Measurements from ENCODE around the gene EFCAB9. TPM values are rescaled to one million over a fixed set of nuclear protein-coding genes. Genes with fewer than 3 reads are reported as not detected.
A peak's percentile ranks its signal among the peaks of the same experiment; 100 is the strongest.

Gene EFCAB9
- polyA plus RNA-seq, 1 donor: not detected

DNA sequence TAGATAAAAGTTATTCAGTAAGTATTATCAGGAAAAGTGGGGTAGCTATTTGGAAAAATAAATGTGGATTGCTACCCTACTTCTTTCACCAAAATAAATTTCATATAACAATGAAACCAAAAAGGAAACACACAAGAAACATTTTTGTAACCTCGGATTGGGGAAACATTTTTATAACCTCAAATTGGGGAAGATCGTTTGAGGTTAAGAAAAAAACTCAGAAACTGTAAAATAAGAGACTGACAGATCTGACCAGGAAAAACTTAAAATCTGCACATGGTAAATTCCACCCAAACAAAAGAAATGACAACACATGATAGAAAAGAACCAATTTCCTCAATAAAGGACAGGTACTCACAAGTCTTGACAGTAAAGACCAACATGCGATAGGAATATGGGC lies 13.5 kb downstream of the EFCAB9 start:
- DNase-seq: no peak
- H3K27me3 ChIP-seq (ENCODE audit: control insufficient read depth, insufficient read depth, low read length): no peaks in the 10 kb centered on the region
- H3K4me3 ChIP-seq (ENCODE audit: low read length): no peak overlapping the region
- peaks cover 22% of the 10 kb centered on the region for H3K36me3 ChIP-seq (ENCODE audit: control insufficient read depth, insufficient read depth, low read length)
- H3K9me3 ChIP-seq (ENCODE audit: control insufficient read depth, low read depth, low read length): no peaks in the 10 kb centered on the region
- no peak overlapping the region for H3K27ac ChIP-seq (ENCODE audit: low read length)
- WGBS (ENCODE audit: insufficient coverage, low lambda C conversion rate): 51% methylated on average over 2 of the region's 3 CpGs
- no peaks in the 10 kb centered on the region for H3K4me1 ChIP-seq (ENCODE audit: control insufficient read depth, insufficient read depth, low read length)

DNA sequence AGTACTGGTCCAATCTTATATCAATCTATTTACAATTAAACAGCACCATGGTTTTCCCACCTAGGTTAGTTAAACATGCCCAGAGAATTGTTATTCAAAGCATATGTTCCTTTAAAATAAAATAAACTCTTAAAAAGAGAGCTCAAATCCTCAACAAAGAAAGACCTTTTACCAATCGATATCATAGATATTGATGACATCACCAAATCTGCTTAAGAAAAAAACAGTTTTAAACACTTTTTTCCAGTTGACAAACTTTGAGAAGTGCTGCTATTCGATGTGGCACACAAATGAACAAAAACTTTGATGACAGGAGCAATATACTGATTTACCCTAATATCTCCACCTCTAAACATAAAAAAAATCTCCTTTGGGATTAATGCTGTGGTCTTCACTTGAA lies 15.7 kb downstream of the EFCAB9 start:
- Histone ChIP-seq H3K27ac (ENCODE audit: low read length) (no peak overlapping the region), H3K4me1 (ENCODE audit: control insufficient read depth, insufficient read depth, low read length) (no peaks in the 10 kb centered on the region), H3K27me3 (ENCODE audit: control insufficient read depth, insufficient read depth, low read length) (no peaks in the 10 kb centered on the region), H3K36me3 (ENCODE audit: control insufficient read depth, insufficient read depth, low read length) (peaks cover 27% of the 10 kb centered on the region), H3K9me3 (ENCODE audit: control insufficient read depth, low read depth, low read length) (no peaks in the 10 kb centered on the region), H3K4me3 (ENCODE audit: low read length) (no peak overlapping the region)
- 100% methylated on average over 1 of the region's 2 CpGs for WGBS (ENCODE audit: insufficient coverage, low lambda C conversion rate)
- DNase-seq: no peak

GRCh38 chr5:172211676-172212075 lies 17.7 kb downstream of the EFCAB9 start:
- Histone ChIP-seq H3K36me3 (ENCODE audit: control insufficient read depth, insufficient read depth, low read length) (peaks cover 34% of the 10 kb centered on the region), H3K4me1 (ENCODE audit: control insufficient read depth, insufficient read depth, low read length) (no peaks in the 10 kb centered on the region), H3K9me3 (ENCODE audit: control insufficient read depth, low read depth, low read length) (no peaks in the 10 kb centered on the region), H3K4me3 (ENCODE audit: low read length) (no peak overlapping the region), H3K27ac (ENCODE audit: low read length) (no peak overlapping the region), H3K27me3 (ENCODE audit: control insufficient read depth, insufficient read depth, low read length) (no peaks in the 10 kb centered on the region)
- whole genome bisulfite sequencing (ENCODE audit: insufficient coverage, low lambda C conversion rate): no CpG with 5 or more reads among the region's 8 CpGs
- DNase-seq: no peak

GRCh38 chr5:172213126-172213525 lies 19.2 kb downstream of the EFCAB9 start:
- WGBS (ENCODE audit: insufficient coverage, low lambda C conversion rate): 60% methylated on average over 1 of the region's 4 CpGs
- Histone ChIP-seq H3K27ac (ENCODE audit: low read length) (no peak overlapping the region), H3K4me3 (ENCODE audit: low read length) (no peak overlapping the region), H3K36me3 (ENCODE audit: control insufficient read depth, insufficient read depth, low read length) (peaks cover 39% of the 10 kb centered on the region), H3K27me3 (ENCODE audit: control insufficient read depth, insufficient read depth, low read length) (no peaks in the 10 kb centered on the region), H3K9me3 (ENCODE audit: control insufficient read depth, low read depth, low read length) (no peaks in the 10 kb centered on the region), H3K4me1 (ENCODE audit: control insufficient read depth, insufficient read depth, low read length) (no peaks in the 10 kb centered on the region)
- DNase-seq: no peak

DNA sequence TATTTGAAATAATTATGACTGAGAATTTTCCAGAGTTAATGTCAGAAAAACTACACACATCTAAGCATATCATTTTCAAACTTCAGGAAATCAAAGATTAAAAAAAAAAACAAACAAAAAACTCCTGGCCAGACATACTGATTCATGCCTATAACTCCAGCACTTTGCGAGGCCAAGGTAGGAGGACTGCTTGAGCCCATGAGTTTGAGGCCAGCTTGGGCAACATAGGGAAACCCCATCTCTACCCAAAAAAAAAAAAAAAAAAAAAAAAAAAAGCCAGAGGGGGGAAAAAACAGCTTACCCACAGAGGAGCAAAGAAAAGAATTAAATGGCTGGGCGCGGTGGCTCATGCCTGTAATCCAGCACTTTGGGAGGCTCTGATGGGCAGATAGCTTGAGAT lies 22.4 kb downstream of the EFCAB9 start:
- 80% methylated on average over 2 of the region's 3 CpGs for WGBS (ENCODE audit: insufficient coverage, low lambda C conversion rate)
- no peaks in the 10 kb centered on the region for H3K4me1 ChIP-seq (ENCODE audit: control insufficient read depth, insufficient read depth, low read length)

DNA sequence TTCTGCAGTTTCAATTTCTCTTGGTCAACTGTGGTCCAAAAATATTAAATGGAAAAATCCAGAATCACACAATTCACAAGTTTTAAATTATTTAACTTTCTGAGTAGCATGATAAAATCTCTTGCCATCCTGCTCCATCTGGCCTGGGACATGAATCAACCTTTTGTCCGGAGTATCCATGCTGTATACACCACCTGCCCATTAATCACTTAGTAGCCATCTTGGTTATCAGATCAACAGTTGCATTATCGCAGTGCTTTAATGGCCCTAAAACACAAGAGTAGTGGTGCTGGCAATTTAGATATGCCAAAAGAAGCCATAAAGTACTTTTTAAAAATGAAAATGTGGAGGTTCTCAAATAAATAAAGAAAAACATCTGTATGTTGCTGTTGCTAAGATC lies 25.3 kb downstream of the EFCAB9 start:
- H3K36me3 ChIP-seq (ENCODE audit: control insufficient read depth, insufficient read depth, low read length): peaks cover 22% of the 10 kb centered on the region
- H3K9me3 ChIP-seq (ENCODE audit: control insufficient read depth, low read depth, low read length): no peaks in the 10 kb centered on the region
- H3K27me3 ChIP-seq (ENCODE audit: control insufficient read depth, insufficient read depth, low read length): no peaks in the 10 kb centered on the region
- no peak for DNase-seq
- no CpG with 5 or more reads among the region's 2 CpGs for WGBS (ENCODE audit: insufficient coverage, low lambda C conversion rate)
- H3K27ac ChIP-seq (ENCODE audit: low read length): no peak overlapping the region
- H3K4me3 ChIP-seq (ENCODE audit: low read length): no peak overlapping the region
- H3K4me1 ChIP-seq (ENCODE audit: control insufficient read depth, insufficient read depth, low read length): no peaks in the 10 kb centered on the region

More for the DNA sequence above, 22.4 kb downstream of the EFCAB9 start:
- no peak overlapping the region for H3K4me3 ChIP-seq (ENCODE audit: low read length)
- no peaks in the 10 kb centered on the region for H3K27me3 ChIP-seq (ENCODE audit: control insufficient read depth, insufficient read depth, low read length)
- no peak for DNase-seq
- H3K27ac ChIP-seq (ENCODE audit: low read length): no peak overlapping the region
- peaks cover 29% of the 10 kb centered on the region for H3K36me3 ChIP-seq (ENCODE audit: control insufficient read depth, insufficient read depth, low read length)
- no peaks in the 10 kb centered on the region for H3K9me3 ChIP-seq (ENCODE audit: control insufficient read depth, low read depth, low read length)

- no peaks in the 10 kb centered on the region for H3K4me1 ChIP-seq (ENCODE audit: control insufficient read depth, insufficient read depth, low read length)
- 100% methylated on average over 2 of the region's 10 CpGs for WGBS (ENCODE audit: insufficient coverage, low lambda C conversion rate)
- no peaks in the 10 kb centered on the region for H3K27me3 ChIP-seq (ENCODE audit: control insufficient read depth, insufficient read depth, low read length)
- H3K4me3 ChIP-seq (ENCODE audit: low read length): no peak overlapping the region
- H3K9me3 ChIP-seq (ENCODE audit: control insufficient read depth, low read depth, low read length): no peaks in the 10 kb centered on the region
- no peak overlapping the region for H3K27ac ChIP-seq (ENCODE audit: low read length)
- no peak for DNase-seq
- H3K36me3 ChIP-seq (ENCODE audit: control insufficient read depth, insufficient read depth, low read length): peaks cover 23% of the 10 kb centered on the region
Measured at GRCh38 chr5:172223901-172224873, 30.2 kb downstream of the EFCAB9 start.

DNA sequence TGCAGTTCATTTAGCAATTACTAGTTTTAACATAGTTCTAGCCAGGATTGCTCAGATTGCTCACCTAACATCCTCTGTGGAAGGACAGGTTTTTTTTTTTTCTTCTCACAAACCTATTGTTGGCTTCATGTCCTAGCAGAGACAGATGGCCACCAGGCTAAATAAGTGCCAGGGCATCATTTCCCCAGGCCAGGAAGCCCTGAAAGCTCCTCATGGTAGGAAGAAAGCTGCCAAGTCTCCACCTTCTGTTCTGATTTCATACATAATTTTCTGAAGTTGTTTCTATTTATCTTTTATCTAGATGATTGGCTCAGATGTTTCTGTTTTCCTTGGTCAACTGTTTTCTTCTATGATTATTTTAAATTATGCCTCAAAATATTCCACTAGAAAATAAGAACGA lies 31.0 kb downstream of the EFCAB9 start:
- H3K4me1 ChIP-seq (ENCODE audit: control insufficient read depth, insufficient read depth, low read length): no peaks in the 10 kb centered on the region
- no peak for DNase-seq
- H3K36me3 ChIP-seq (ENCODE audit: control insufficient read depth, insufficient read depth, low read length): peaks cover 20% of the 10 kb centered on the region
- H3K27me3 ChIP-seq (ENCODE audit: control insufficient read depth, insufficient read depth, low read length): no peaks in the 10 kb centered on the region
- H3K27ac ChIP-seq (ENCODE audit: low read length): no peak overlapping the region
- H3K4me3 ChIP-seq (ENCODE audit: low read length): no peak overlapping the region
- WGBS (ENCODE audit: insufficient coverage, low lambda C conversion rate): 100% methylated on average over 1 of the region's 1 CpG
- H3K9me3 ChIP-seq (ENCODE audit: control insufficient read depth, low read depth, low read length): no peaks in the 10 kb centered on the region

DNA sequence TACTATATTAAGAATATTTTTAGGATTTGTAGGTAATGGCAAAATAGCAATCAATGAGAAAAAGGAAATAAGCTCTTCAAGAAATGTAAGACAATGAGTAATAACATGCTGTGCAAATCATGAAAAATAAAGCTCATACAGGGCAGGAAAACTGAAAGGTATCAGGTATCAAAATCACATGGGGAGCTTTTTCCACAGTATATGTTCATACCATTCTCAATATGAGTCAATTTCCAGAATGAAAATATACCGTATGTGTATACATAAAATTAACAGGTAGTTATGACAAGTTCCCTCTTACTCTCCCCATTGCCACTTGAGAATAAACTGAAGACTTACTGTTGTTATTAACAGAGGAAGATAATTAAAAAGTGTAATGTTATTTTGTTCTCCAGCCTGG lies 35.9 kb downstream of the EFCAB9 start:
- WGBS (ENCODE audit: insufficient coverage, low lambda C conversion rate): 86% methylated on average over 1 of the region's 1 CpG
- Histone ChIP-seq H3K27ac (ENCODE audit: low read length) (no peak overlapping the region), H3K9me3 (ENCODE audit: control insufficient read depth, low read depth, low read length) (no peaks in the 10 kb centered on the region), H3K4me1 (ENCODE audit: control insufficient read depth, insufficient read depth, low read length) (no peaks in the 10 kb centered on the region), H3K27me3 (ENCODE audit: control insufficient read depth, insufficient read depth, low read length) (no peaks in the 10 kb centered on the region), H3K4me3 (ENCODE audit: low read length) (no peak overlapping the region), H3K36me3 (ENCODE audit: control insufficient read depth, insufficient read depth, low read length) (peaks cover 30% of the 10 kb centered on the region)
- no peak for DNase-seq

- Histone ChIP-seq H3K4me3 (ENCODE audit: low read length) (no peak overlapping the region), H3K4me1 (ENCODE audit: control insufficient read depth, insufficient read depth, low read length) (peaks cover 17% of the 10 kb centered on the region), H3K27ac (ENCODE audit: low read length) (peak overlapping the region; percentile 73), H3K9me3 (ENCODE audit: control insufficient read depth, low read depth, low read length) (no peaks in the 10 kb centered on the region), H3K36me3 (ENCODE audit: control insufficient read depth, insufficient read depth, low read length) (peaks cover 18% of the 10 kb centered on the region), H3K27me3 (ENCODE audit: control insufficient read depth, insufficient read depth, low read length) (no peaks in the 10 kb centered on the region)
- 100% methylated on average over 3 of the region's 4 CpGs for WGBS (ENCODE audit: insufficient coverage, low lambda C conversion rate)
- no peak for DNase-seq
Measured at GRCh38 chr5:172234031-172234430, 40.1 kb downstream of the EFCAB9 start.

Data from large intestine (tissue), 3 donors.